H1 (cell line): ENCODE data around the gene CYTL1. TPM values are rescaled to one million over a fixed set of nuclear protein-coding genes. Genes with fewer than 3 reads are reported as not detected.

Experiments used
- CTCF ChIA-PET: fragments of 300-600 bp; sonication (Branson Sonifier 250); formaldehyde crosslinking; loops from one replicate; lab custom pipeline; 2021; ENCODE audit not compliant: partially characterized antibody; lab: Charles Lee
- POLR2A ChIA-PET: fragments of 300-600 bp; sonication (Branson Sonifier 250); formaldehyde crosslinking; loops from one replicate; lab custom pipeline; 2021; ENCODE audit warnings: inconsistent platforms; ENCODE audit not compliant: partially characterized antibody; lab: Charles Lee
- DNase-seq, 2 experiments: peaks; one replicate each; pipeline versions ENCODE4 v3.0.0 to v3.0.0-alpha.2; 2010 to 2022; ENCODE audit warnings: low spot score in 2 of 2, low read depth in 1 of 2, mixed read lengths in 1 of 2
- FAIRE-seq: peaks from 2 replicates; lab custom pipeline; 2011; peaks lifted over from hg19 to GRCh38; lab: Jason Lieb, UNC
- H2AFZ ChIP-seq: 2 replicates; pipeline ENCODE4 v1.8.1; 2012; ENCODE audit warnings: low read length, inconsistent platforms
- H2AK5ac ChIP-seq: 2 replicates; pipeline ENCODE4 v1.6.1; 2013; ENCODE audit warnings: low read depth, low read length
- H2BK120ac ChIP-seq: replicated peaks from 2 replicates; pipeline ENCODE3; 2013; ENCODE audit warnings: low read depth, low read length, inconsistent platforms
- H2BK12ac ChIP-seq: 2 replicates; pipeline ENCODE4 v1.6.1; 2013; ENCODE audit warnings: low read depth, low read length
- H2BK15ac ChIP-seq: 2 replicates; pipeline ENCODE4 v1.6.1; 2013; ENCODE audit warnings: low read length
- H2BK20ac ChIP-seq: 2 replicates; pipeline ENCODE4 v1.6.1; 2013; ENCODE audit warnings: low read length
- H2BK5ac ChIP-seq: 2 replicates; pipeline ENCODE4 v1.6.1; 2013; ENCODE audit warnings: low read depth, low read length
- H3K14ac ChIP-seq: 2 replicates; pipeline ENCODE4 v1.6.1; 2013; ENCODE audit warnings: inconsistent platforms; ENCODE audit not compliant: insufficient read length
- H3K18ac ChIP-seq: 2 replicates; pipeline ENCODE4 v1.6.1; 2013; ENCODE audit warnings: low read length; ENCODE audit errors: extremely low read depth
- H3K23ac ChIP-seq: 2 replicates; pipeline ENCODE4 v1.6.1; 2013; ENCODE audit warnings: inconsistent platforms; ENCODE audit not compliant: insufficient read length
- H3K23me2 ChIP-seq: 2 replicates; pipeline ENCODE4 v1.6.1; 2013; ENCODE audit warnings: low read depth, low read length
- H3K27ac ChIP-seq: 2 replicates; pipeline ENCODE4 v1.6.1; 2011; ENCODE audit warnings: low read depth, low read length, inconsistent platforms
- H3K27me3 ChIP-seq, 4 experiments: replicated peaks in 1 of 4; 1 replicate in 1 of 4; 2 replicates in 3 of 4; pipeline versions ENCODE4 v1.6.1 to v1.8.1; 2011 to 2013; ENCODE audit warnings: low read length in 3 of 4, mild to moderate bottlenecking in 3 of 4, inconsistent platforms in 2 of 4, mixed read lengths in 2 of 4, moderate library complexity in 1 of 4; ENCODE audit not compliant: control insufficient read depth in 3 of 4, insufficient read depth in 3 of 4; ENCODE audit errors: extremely low read depth in 1 of 4
- H3K36me3 ChIP-seq, 4 experiments: 2 replicates each; pipeline versions ENCODE4 v1.6.1 to v1.8.1; 2011 to 2013; ENCODE audit warnings: mild to moderate bottlenecking in 4 of 4, low read length in 3 of 4, moderate library complexity in 2 of 4, control low read depth in 1 of 4, inconsistent platforms in 1 of 4; ENCODE audit not compliant: insufficient read depth in 4 of 4, control insufficient read depth in 2 of 4
- H3K4ac ChIP-seq: replicated peaks from 2 replicates; pipeline ENCODE3; 2013; ENCODE audit warnings: low read length, low read depth, mixed read lengths, inconsistent platforms; ENCODE audit not compliant: insufficient read length
- H3K4me1 ChIP-seq, 4 experiments: replicated peaks in 1 of 4; 1 replicate in 1 of 4; 2 replicates in 3 of 4; pipeline versions ENCODE4 v1.6.1 to v1.8.1; 2011 to 2013; ENCODE audit warnings: low read length in 3 of 4, inconsistent platforms in 2 of 4, mixed read lengths in 1 of 4; ENCODE audit not compliant: insufficient read depth in 4 of 4, control insufficient read depth in 3 of 4
- H3K4me2 ChIP-seq, 2 experiments: 2 replicates each; pipeline versions ENCODE4 v1.6.1 to v1.8.1; 2011 to 2013; ENCODE audit warnings: low read depth in 2 of 2, low read length in 2 of 2, control low read depth in 1 of 2, inconsistent platforms in 1 of 2, mild to moderate bottlenecking in 1 of 2; ENCODE audit not compliant: insufficient read depth in 1 of 2
- H3K4me3 ChIP-seq, 4 experiments: fragments of 200-600, 300-600 bp in 1 of 4; sonication (generic), shearing (Covaris generic), sonication (Bioruptor Twin) in 1 of 4; 2 replicates each; pipeline versions ENCODE4 v1.5.1 to v1.8.1; 2011 to 2016; ENCODE audit warnings: low read length in 4 of 4, low read depth in 3 of 4, control low read depth in 2 of 4, inconsistent platforms in 2 of 4, mild to moderate bottlenecking in 2 of 4, mixed read lengths in 1 of 4, moderate library complexity in 1 of 4; ENCODE audit not compliant: insufficient read depth in 2 of 4; ENCODE audit errors: extremely low read depth in 1 of 4
- H3K56ac ChIP-seq: replicated peaks from 2 replicates; pipeline ENCODE3; 2013; ENCODE audit warnings: low read depth, mild to moderate bottlenecking, mixed read lengths, low read length, inconsistent platforms; ENCODE audit not compliant: insufficient read length
- H3K79me1 ChIP-seq: 2 replicates; pipeline ENCODE4 v1.6.1; 2013; ENCODE audit warnings: low read depth, low read length, control low read depth
- H3K79me2 ChIP-seq, 2 experiments: 2 replicates each; pipeline versions ENCODE4 v1.6.1 to v1.8.1; 2012 to 2013; ENCODE audit warnings: low read length in 2 of 2, mild to moderate bottlenecking in 2 of 2, inconsistent platforms in 1 of 2; ENCODE audit not compliant: insufficient read depth in 2 of 2, control insufficient read depth in 1 of 2
- H3K9ac ChIP-seq, 4 experiments: replicated peaks in 1 of 4; 1 replicate in 1 of 4; 2 replicates in 3 of 4; pipeline versions ENCODE4 v1.6.1 to v1.8.1; 2011 to 2013; ENCODE audit warnings: low read depth in 3 of 4, low read length in 3 of 4, control low read depth in 2 of 4, mild to moderate bottlenecking in 2 of 4, moderate library complexity in 2 of 4, inconsistent platforms in 1 of 4; ENCODE audit errors: extremely low read depth in 1 of 4
- H3K9me3 ChIP-seq, 2 experiments: 2 replicates each; pipeline versions ENCODE4 v1.6.1 to v1.8.1; 2012 to 2013; ENCODE audit warnings: mild to moderate bottlenecking in 2 of 2, moderate library complexity in 2 of 2, control low read depth in 1 of 2, inconsistent platforms in 1 of 2, low read depth in 1 of 2, low read length in 1 of 2, mixed read lengths in 1 of 2; ENCODE audit not compliant: insufficient read depth in 2 of 2
- H4K20me1 ChIP-seq, 2 experiments: replicated peaks in 1 of 2; 2 replicates each; pipeline versions ENCODE3 to v1.8.1; 2011 to 2013; ENCODE audit warnings: inconsistent platforms in 2 of 2, low read length in 2 of 2, mild to moderate bottlenecking in 1 of 2; ENCODE audit not compliant: insufficient read depth in 2 of 2, control insufficient read depth in 1 of 2
- H4K5ac ChIP-seq: 2 replicates; pipeline ENCODE4 v1.6.1; 2013; ENCODE audit warnings: low read length, low read depth, mixed read lengths, inconsistent platforms; ENCODE audit not compliant: insufficient read length
- H4K8ac ChIP-seq: 2 replicates; pipeline ENCODE4 v1.8.0; 2013; ENCODE audit warnings: mild to moderate bottlenecking, moderate library complexity, low read length, inconsistent platforms; ENCODE audit not compliant: insufficient read depth; ENCODE audit errors: extremely low read depth
- H4K91ac ChIP-seq: replicated peaks from 2 replicates; pipeline ENCODE3; 2013; ENCODE audit warnings: low read length, mixed read lengths, inconsistent platforms; ENCODE audit not compliant: insufficient read length
- BACH1 ChIP-seq: IDR thresholded peaks from 2 replicates; pipeline ENCODE4 v1.6.1; 2012; ENCODE audit warnings: low read length, improper control_type of control experiment
- CBX8 ChIP-seq: fragments of 300-800, 300-1000 bp; sonication (generic); IDR thresholded peaks from 2 replicates; pipeline ENCODE4 v1.7.1; 2016; ENCODE audit warnings: low read depth, low read length, borderline replicate concordance
- EGR1 ChIP-seq: IDR thresholded peaks from 2 replicates; pipeline ENCODE4 v1.6.1; 2011; ENCODE audit warnings: low read depth, low read length, borderline replicate concordance
- FOSL1 ChIP-seq: IDR thresholded peaks from 2 replicates; pipeline ENCODE4 v1.6.1; 2011; ENCODE audit warnings: mild to moderate bottlenecking, low read depth, low read length, moderate library complexity; ENCODE audit not compliant: insufficient read depth
- POLR2A ChIP-seq, 2 experiments: IDR thresholded peaks; 1 replicate in 1 of 2; 2 replicates in 1 of 2; pipeline ENCODE4 v1.6.1; 2011; ENCODE audit warnings: low read depth in 2 of 2, low read length in 2 of 2, mild to moderate bottlenecking in 2 of 2; ENCODE audit errors: control extremely low read depth in 1 of 2
- POU5F1 ChIP-seq: IDR thresholded peaks from 2 replicates; pipeline ENCODE4 v1.6.1; 2011; ENCODE audit warnings: low read depth, mild to moderate bottlenecking, low read length, moderate library complexity
- RBBP5 ChIP-seq: IDR thresholded peaks from 2 replicates; pipeline ENCODE4 v1.7.1; 2012; ENCODE audit warnings: low read depth, mild to moderate bottlenecking, inconsistent platforms, low read length, moderate library complexity, borderline replicate concordance
- SIRT6 ChIP-seq: IDR thresholded peaks from one replicate; pipeline ENCODE4 v1.7.1; 2012; ENCODE audit warnings: low read length, inconsistent platforms
- SP1 ChIP-seq: IDR thresholded peaks from 2 replicates; pipeline ENCODE4 v1.6.1; 2011; ENCODE audit warnings: low read depth, low read length
- SP4 ChIP-seq: IDR thresholded peaks from 2 replicates; pipeline ENCODE4 v1.6.1; 2012; ENCODE audit warnings: low read length, inconsistent platforms
- TAF7 ChIP-seq: optimal IDR thresholded peaks from 2 replicates; pipeline ENCODE3; 2011; ENCODE audit warnings: low read depth, mild to moderate bottlenecking, inconsistent platforms, low read length, moderate library complexity, borderline replicate concordance
- whole genome bisulfite sequencing, 2 experiments: shearing (Covaris generic) in 1 of 2; methylation state at CpG; one replicate each; pipeline versions ENCODE4 v1.1.6 to v1.1.7; 2013 to 2015; ENCODE audit warnings: low lambda C conversion rate in 2 of 2, mixed read lengths in 2 of 2, inconsistent platforms in 1 of 2, low coverage in 1 of 2, missing lambda C conversion rate in 1 of 2; ENCODE audit not compliant: insufficient replicate concordance in 2 of 2, insufficient coverage in 1 of 2, insufficient read length in 1 of 2; ENCODE audit errors: extremely low coverage in 1 of 2, missing lambda C conversion rate in 1 of 2; 5-methylcytosine and 5-hydroxymethylcytosine counted together
- polyA plus RNA-seq, 7 experiments: library from polyadenylated mRNA; depleted of rRNA in 3 of 7; stranded (reverse) in 5 of 7; unstranded in 2 of 7; fragments of >200 nt in 5 of 7; fragments of 200-250 nt in 2 of 7; gene quantifications; 1 replicate in 5 of 7; 2 replicates in 1 of 7; 4 replicates in 1 of 7; pipeline versions ENCODE4 v1.2.1 to v1.2.3, GENCODE V29; 2011 to 2013; ENCODE audit warnings: missing spikeins in 2 of 7, mixed read lengths in 2 of 7
- total RNA-seq: library from RNA; stranded (reverse); fragmentation: NEBNext Ultra II Directional; extraction: Animal tissue kit (Norgen Biotek cat#: 25700); gene quantifications from 2 replicates; pipeline ENCODE4 v1.2.1, GENCODE V29; 2021
- TF ChIP-seq, protein P1 (sequence below): IDR thresholded peaks from 2 replicates; pipeline ENCODE4 v1.6.1; 2012; ENCODE audit warnings: inconsistent platforms
- TF ChIP-seq, protein P2 (sequence below): IDR thresholded peaks from 2 replicates; pipeline ENCODE4 v1.6.1; 2012; ENCODE audit warnings: low read length, inconsistent platforms

The CYTL1 gene
- total and polyA plus RNA-seq, 2 of the 8 experiments (the other 6 are each of a cell fraction or from before 2014, with no cell fraction given): 8.6 to 9.8 TPM

DNA sequence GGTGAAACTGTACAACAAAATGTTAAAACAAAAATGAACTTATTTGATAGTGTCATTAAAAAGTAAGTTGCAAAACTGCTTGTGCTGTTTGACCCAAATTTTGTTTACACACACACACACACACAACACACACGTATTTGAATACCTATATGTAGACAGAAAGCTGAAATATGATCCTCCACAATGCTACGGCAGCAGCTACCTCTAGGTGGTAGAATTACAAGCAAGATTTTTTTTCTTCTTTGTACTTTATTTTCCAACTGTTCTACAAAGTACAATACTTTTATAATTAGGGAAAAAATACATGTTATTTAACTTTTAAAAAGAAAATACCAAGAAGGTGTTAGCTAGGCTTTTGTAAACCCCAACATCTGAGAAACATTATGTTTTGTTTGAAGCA is 1.2 kb downstream of the CYTL1 start:
- Histone ChIP-seq H3K4me2 (peak overlapping the region in 1 of 2 experiments; percentile 64; a peak in 1 of 4 replicates), H3K27me3 (peaks cover 0 to 3% (median 0%) of the 10 kb centered on the region in 4 experiments; a peak in 1 of 7 replicates), H4K91ac (no peak overlapping the region), H2AFZ (no peak overlapping the region), H4K20me1 (no peaks in the 10 kb centered on the region), H3K4me1 (peaks cover 0 to 7% (median 2%) of the 10 kb centered on the region in 4 experiments; a peak in 3 of 7 replicates), H2BK12ac (no peak overlapping the region), H4K5ac (no peak overlapping the region), H2AK5ac (no peak overlapping the region), H3K4ac (no peak overlapping the region), H3K79me2 (no peaks in the 10 kb centered on the region), H3K9ac (no peak overlapping the region), H3K23ac (no peak overlapping the region), H2BK120ac (no peak overlapping the region), H2BK5ac (no peak overlapping the region), H3K14ac (no peak overlapping the region), H3K23me2 (no peaks in the 10 kb centered on the region; the same call in none of the 2 replicates), H3K79me1 (no peaks in the 10 kb centered on the region), H3K9me3 (no peaks in the 10 kb centered on the region), H3K56ac (no peak overlapping the region), H2BK15ac (no peak overlapping the region), H2BK20ac (no peak overlapping the region), H3K18ac (no peak overlapping the region), H3K4me3 (peak overlapping the region in 1 of 4 experiments; percentile 60; a peak in 1 of 8 replicates), H3K27ac (no peak overlapping the region), H4K8ac (no peak overlapping the region), H3K36me3 (no peaks in the 10 kb centered on the region)
- WGBS, 2 experiments: 47% methylated on average over 2 of the region's 2 CpGs; no CpG with 5 or more reads in 1 of the 2 experiments
- no peak for DNase-seq
- POLR2A ChIA-PET: no interaction called here
- CTCF ChIA-PET: interaction anchor here (0.6 to 1.9 kb wide), 5 partner anchors 9 to 147 kb away, joined by 3 to 9 read pairs (median 4); no protein-coding TSS in a partner anchor
- no peak for FAIRE-seq
- no peak for TF ChIP-seq EGR1
- TF ChIP-seq, protein P1, sequence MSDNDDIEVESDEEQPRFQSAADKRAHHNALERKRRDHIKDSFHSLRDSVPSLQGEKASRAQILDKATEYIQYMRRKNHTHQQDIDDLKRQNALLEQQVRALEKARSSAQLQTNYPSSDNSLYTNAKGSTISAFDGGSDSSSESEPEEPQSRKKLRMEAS: no peak
- TF ChIP-seq, protein P2, sequence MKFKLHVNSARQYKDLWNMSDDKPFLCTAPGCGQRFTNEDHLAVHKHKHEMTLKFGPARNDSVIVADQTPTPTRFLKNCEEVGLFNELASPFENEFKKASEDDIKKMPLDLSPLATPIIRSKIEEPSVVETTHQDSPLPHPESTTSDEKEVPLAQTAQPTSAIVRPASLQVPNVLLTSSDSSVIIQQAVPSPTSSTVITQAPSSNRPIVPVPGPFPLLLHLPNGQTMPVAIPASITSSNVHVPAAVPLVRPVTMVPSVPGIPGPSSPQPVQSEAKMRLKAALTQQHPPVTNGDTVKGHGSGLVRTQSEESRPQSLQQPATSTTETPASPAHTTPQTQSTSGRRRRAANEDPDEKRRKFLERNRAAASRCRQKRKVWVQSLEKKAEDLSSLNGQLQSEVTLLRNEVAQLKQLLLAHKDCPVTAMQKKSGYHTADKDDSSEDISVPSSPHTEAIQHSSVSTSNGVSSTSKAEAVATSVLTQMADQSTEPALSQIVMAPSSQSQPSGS: no peak
- no peak for TF ChIP-seq SP4
- no peak for TF ChIP-seq SP1
- TF ChIP-seq SIRT6: no peak
- no peak for TF ChIP-seq FOSL1
- TF ChIP-seq POU5F1: no peak
- no peak for TF ChIP-seq CBX8
- TF ChIP-seq POLR2A (IDR thresholded peaks at IDR 0.05; ENCODE audit: control extremely low read depth in 1 of 2, low read depth in 2 of 2, low read length in 2 of 2): no peak
- no peak for TF ChIP-seq TAF7
- no peak for TF ChIP-seq RBBP5
- no peak for TF ChIP-seq BACH1
